Superior temporal gyrus (tissue), 1 donor: Measurements from ENCODE around the gene TBCE.
"Not testable (repeated sequence)": the region's sequence is repeated elsewhere in the genome, so short reads cannot be mapped to it uniquely, and the experiment has no call there.

Source experiments
- DNase-seq: peaks from one replicate; pipeline ENCODE4 v3.0.0-alpha.2; 2016; ENCODE audit errors: extremely low spot score

Gene TBCE

DNA sequence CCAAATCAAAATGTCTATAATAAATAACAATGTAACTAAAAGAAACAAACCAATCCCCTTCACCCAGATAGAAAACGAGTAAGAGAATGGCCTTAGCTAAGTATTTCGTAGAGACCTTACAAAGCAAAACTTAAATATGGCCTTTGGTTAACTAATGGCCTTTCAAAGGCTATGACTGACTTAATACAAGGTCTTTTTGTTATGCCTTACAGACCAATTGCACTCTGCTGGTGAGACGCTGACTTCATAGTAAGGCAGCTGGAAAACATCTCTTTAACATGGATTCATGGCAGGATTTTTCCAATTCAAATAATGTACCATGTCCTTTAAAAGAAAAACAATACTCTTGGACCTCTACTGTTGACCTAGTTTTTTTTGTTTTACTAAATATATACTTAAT lies 15.8 kb upstream of the TBCE start:
- DNase-seq = no peak

DNA sequence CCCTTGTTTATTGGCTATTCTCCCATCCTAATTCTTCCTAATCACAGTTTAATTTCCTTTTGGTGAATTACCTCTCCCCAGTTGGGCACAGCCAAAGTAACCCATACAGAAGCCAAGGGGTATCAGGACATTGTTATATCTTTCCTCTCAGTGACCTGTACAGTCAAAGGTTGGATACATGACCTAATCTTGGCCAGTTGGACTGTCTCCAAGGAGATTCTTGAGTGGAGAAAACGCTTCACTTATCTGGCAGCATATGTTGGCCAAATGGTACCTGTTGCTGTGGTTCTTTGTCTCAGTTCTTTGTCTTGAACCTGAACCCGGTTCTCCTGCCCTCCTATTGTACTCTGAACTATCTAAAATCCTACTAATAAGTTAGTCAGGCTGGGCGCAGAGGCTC lies 15.3 kb upstream of the TBCE start:
- no peak for DNase-seq

DNA sequence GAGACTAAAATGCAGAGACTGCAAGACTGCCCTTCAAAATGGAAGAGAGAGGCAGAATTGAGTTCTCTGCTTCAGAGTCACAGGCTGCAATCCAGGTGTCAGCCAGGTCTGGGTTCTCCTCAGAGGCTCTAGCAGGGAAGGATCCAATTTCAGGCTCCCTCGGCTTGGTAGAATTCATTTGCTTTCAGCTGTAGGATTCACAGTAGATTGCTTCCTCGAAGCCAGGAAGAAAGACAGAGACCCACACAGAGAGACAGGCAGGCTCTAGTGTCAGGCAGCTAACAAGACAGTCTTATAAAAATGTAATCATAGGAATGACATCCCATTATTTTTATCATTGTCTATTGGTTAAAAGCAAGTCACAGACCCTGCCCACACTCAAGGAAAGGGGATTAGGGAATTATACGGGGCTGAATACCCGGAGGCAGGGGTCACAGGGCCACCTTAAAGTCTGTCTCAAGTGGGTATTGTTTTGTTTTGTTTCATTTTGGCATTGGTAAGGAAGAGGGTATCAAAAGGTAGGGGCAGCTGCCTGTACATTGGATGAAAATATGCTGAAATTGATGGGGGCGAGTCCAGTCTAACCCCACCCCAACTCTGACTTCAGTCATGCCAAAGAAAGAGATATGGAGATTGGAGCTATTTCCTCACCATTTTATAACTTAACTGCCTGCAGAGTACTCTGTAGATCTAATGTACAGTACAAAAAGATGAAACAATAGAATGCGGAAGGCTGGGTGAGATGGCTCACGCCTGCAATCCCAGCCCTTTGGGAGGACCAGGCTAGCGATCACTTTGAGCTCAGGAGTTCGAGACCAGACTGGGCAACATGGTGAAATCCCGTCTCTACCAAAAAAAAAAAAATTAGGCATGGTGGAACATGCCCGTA lies 9.5 kb upstream of the TBCE start:
- DNase-seq = no peak

DNA sequence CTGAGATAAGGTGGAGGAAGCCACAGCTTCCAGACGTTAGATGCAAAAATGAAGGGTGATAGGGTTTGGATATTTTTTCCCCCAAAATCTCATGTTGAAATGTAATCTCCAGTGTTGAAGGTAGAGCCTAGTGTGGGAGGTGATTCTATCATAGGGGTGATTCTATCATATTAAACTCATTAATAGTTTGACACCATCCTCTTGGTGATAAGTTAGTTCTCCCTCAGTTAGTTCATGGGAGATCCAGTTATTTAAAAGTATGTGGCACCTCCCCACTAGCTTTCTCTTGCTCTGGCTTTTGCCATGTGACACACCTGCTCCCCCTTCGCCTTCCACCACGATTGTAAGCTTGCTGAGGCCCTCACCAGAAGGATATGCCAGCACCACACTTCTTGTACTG lies 8.3 kb upstream of the TBCE start:
- DNase-seq = no peak

DNA sequence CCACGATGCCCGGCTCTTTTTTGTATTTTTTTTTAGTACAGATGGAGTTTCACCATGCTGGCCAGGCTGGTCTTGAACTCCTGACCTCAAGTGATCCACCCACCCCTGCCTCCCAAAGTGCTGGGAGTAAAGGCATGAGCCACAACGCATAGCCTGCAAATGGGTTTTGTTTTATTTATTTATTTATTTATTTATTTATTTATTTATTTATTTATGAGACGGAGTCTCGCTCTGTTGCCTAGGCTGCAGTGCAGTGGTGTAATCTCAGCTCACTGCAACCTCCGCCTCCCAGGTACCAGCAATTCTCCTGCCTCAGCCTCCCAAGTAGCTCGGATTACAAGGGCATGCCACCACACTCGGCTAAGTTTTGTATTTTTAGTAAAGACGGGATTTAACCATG lies 3.0 kb upstream of the TBCE start:
- not testable (repeated sequence) for DNase-seq

DNA sequence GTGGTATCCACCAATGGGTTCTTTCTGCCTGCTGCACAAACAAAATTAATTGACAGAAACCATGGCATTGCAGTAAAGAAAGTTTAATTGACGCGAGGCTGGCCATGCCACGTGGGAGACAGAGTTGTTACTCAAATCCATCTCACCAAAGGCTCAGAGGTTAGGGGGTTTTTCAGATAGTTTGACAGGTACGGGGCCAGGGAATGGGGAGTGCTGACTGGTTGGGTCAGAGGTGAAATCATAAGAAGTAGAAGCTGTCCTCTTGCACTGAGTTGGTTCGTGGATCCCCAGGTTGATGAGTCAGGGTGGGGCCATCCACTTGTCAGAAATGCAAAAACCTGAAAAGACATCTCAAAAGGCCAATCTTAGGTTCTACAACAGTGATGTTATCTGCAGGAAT lies 941 bp upstream of the TBCE start:
- no peak for DNase-seq

DNA sequence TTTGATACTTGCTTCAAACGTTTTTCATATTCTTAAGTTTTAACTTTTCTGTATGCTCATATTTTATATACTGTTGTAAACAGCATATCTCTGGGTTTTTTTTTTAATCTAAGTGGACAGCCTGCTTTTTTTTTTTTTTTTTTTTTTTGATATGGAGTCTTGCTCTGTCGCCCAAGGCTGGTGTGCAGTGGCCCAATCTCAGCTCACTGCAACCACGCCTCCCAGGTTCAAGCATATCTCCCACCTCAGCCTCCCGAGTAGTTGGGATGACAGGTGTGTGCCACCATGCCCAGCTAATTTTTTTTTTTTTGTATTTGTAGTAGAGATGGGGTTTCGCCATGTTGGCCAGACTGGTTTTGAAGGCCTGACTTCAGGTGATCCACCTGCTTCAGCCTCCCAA lies 1.2 kb downstream of the TBCE start:
- DNase-seq = no peak

DNA sequence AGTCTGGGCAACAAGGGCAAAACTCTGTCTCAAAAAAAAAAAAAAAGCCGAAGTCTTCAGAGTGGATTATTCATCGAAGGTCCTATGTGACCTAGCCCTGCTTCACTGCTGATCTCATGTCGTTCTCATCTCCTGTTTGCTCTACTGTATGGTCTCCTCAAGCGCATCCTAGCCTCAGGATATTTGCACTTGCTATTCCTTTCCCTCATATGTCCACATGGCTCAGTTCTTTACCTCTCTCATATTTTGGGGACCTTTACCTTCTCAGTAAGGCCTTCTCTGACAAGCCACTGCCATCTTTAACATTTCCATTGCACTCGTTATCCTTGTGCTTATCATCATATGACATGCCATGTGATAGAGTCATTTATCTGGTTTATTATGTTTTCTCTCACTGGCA lies 2.6 kb downstream of the TBCE start:
- DNase-seq = no peak

DNA sequence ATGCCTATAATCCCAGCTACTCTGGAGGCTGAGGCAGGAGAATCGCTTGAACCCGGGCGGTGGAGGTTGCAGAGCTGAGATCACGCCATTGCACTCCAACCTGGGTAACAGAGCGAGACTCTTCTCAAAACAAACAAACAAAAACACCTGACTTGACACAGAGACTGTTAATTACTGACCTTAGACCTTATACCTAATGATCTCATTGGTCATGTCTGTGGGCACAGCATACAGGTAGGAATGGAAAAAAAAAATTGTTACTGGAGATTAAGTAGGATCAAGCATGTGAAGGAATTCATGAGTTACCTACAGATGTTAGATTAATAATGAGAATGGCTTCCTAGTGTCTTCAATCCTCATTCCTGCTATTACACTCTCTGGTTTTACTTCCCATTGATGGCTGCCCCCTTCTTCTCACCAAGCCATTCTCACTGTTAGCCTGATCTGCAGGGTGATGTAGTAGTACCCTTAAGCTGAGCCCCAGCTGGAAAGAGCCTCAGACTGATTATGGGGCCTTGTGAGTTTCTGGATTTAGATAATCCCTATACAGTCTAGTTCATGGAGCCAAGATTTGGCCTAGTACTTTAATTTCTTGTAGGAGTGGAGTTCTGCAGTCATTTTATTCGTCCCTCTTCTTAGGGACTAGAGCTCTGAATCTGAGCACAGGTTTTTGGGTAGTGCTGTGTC lies 8.8 kb downstream of the TBCE start:
- DNase-seq = no peak

DNA sequence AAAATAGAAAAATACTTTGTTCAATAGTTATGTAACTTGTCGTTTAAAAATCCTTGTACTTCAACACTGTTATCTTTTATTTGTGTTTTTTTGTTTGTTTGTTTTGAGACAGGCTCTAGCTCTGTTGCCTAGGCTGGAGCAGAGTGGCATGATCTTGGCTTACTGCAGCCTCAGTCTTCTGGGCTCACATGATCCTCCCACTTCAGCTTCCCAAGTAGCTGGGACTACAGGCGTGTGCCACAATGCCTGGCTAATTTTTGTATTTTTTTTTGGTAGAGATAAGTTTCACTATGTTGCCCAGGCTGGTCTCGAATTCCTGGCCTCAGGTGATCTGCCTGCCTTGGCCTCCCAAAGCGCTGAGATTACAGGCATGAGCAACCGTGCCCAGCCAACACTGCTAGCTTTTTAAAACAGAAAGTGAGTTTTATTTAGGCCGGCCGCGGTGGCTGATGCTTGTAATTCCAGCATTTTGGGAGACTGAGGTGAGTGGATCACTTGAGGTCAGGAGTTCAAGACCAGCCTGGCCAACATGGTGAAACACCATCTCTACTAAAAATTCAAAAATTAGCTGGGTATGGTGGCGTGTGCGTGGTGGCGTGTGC lies 11.0 kb downstream of the TBCE start:
- DNase-seq = not testable (repeated sequence)

DNA sequence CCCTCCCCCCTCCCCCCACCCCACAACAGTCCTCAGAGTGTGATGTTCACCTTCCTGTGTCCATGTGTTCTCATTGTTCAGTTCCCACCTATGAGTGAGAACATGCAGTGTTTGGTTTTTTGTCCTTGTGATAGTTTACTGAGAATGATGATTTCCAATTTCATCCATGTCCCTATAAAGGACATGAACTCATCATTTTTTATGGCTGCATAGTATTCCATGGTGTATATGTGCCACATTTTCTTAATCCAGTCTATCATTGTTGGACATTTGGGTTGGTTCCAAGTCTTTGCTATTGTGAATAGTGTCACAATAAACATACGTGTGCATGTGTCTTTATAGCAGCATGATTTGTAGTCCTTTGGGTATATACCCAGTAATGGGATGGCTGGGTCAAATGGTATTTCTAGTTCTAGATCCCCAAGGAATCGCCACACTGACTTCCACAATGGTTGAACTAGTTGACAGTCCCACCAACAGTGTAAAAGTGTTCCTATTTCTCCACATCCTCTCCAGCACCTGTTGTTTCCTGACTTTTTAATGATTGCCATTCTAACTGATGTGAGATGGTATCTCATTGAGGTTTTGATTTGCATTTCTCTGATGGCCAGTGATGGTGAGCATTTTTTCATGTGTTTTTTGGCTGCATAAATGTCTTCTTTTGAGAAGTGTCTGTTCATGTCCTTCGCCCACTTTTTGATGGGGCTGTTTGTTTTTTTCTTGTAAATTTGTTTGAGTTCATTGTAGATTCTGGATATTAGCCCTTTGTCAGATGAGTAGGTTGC lies 14.9 kb downstream of the TBCE start:
- not testable (repeated sequence) for DNase-seq

DNA sequence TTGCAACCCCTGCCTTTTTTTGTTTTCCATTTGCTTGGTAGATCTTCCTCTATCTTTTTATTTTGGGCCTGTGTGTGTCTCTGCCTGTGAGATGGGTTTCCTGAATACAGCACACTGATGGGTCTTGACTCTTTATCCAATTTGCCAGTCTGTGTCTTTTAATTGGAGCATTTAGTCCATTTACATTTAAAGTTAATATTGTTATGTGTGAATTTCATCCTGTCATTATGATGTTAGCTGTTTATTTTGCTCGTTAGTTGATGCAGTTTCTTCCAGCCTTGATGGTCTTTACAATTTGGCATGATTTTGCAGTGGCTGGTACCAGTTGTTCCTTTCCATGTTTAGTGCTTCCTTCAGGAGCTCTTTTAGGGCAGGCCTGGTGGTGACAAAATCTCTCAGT lies 18.4 kb downstream of the TBCE start:
- DNase-seq = not testable (repeated sequence)

DNA sequence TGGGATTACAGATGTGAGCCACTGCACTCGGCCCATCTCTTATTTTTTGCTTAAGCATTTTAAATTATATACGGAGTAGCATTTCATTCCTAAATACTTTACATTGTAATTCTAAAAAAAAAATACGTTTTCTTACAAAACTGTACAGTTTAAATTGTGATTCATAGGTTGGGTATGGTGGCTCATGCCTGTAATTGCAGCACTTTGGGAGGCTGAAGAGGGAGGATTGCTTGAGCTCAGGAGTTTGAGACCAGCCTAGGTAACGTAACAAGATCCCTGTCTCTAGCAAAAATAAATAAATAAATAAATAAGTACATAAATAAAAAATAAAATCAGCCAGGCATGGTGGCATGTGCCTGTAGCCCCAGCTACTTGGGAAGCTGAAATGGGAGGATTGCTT lies 24.6 kb downstream of the TBCE start:
- DNase-seq = no peak

DNA sequence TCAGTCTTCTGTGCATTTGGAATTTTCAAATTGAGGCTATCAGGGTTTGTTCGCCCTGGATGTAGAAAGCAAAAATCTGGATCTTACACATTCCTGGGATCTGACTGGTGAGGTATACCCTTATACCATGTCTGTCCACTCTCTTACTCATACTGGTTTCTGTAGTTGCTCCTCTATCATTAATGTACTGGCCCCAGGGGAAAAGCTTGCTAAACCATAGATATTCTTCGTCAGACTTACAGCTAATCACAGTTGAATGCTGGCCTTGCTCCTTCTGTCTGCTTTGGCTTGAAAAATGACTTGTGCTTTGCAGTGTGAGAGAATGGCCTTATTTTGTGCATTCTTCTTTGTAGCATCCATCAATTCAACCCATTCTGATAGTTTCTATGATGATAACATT lies 30.5 kb downstream of the TBCE start:
- no peak for DNase-seq

DNA sequence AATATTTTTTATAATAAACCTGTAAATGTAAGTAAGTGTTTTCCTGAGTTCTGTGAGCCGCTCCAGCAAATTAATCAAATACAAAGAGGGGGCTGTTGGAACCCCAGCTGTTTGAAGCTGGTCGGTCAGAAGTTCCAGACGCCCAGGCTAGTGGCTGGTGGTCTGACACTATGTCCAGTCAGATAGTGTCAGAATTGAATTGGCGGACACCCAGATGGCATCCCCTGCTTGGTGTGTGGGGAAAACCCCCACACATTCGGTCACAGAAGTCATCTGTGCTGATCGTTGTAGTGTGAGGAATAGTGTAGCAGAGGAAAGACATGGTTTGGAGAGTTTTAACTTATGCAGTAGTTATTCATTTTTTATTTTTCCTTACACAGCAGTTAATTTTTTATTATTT lies 32.4 kb downstream of the TBCE start:
- no peak for DNase-seq

DNA sequence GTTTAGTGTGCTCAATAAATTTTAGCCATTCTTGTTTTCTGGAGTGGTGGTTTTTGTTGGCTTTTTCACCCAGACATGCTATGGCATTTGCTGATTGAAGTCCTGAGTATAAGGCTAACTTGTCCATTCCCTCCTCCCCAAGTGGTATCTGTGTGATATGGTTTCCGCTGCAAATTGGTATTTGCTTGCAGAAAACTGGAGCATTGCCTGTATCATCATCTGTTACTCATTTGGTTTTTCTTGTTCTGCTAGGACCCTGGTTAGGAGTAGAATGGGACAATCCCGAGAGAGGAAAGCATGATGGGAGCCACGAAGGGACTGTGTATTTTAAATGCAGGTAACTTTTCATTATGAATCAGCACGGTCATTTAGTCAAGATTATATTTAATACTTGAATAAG lies 34.0 kb downstream of the TBCE start:
- DNase-seq = no peak

DNA sequence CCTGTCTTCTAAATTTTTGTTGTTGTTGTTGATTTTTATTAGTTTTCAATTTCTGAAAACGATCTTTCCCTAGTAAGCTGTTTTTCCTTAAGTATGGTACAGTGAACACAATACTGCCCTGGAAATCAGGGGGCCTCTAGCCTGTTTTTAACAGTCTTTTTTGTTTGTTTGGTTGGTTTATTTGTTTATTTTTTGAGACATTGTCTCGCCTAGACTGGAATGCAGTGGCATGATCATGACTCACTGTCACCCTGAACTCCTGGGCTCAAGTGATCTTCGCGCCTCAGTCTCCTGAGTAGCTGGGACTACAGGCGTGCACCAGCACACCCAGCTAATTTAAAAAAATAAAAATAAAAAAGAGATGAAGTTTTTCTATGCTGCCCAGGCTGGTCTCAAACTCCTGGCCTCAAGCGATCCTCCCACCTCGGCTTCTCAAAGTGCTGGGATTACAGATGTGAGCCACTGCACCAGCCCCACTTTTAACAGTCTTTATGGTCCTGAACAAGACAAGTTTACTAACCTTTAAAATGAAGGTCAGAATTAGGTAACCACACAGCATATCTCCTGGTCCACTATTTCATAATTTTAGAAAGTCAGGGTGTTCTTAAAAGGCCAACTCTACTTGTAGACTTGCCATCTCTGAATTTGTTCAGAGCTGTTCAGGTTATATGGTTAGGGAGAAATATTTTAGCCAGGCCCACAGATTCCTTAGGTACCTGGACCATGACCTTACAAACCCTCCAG lies 35.4 kb downstream of the TBCE start:
- no peak for DNase-seq

DNA sequence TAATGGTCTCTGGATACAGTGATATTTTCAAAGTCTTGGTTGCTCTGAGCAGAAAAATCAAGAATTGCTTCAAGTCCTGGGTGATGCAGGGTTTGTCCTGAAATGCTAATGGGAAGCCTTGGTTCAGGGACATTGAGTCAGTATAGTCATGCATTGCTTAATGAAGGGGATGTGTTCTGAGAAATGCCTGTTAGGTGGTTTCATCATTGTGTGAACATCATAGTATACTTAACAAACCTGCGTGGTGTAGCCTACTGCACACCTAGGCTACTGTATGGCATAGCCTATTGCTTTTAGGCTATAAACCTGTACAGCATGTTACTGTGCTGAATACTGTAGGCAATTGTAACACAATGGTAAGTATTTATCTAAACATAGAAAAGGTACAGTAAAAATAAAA lies 36.4 kb downstream of the TBCE start:
- DNase-seq = no peak

DNA sequence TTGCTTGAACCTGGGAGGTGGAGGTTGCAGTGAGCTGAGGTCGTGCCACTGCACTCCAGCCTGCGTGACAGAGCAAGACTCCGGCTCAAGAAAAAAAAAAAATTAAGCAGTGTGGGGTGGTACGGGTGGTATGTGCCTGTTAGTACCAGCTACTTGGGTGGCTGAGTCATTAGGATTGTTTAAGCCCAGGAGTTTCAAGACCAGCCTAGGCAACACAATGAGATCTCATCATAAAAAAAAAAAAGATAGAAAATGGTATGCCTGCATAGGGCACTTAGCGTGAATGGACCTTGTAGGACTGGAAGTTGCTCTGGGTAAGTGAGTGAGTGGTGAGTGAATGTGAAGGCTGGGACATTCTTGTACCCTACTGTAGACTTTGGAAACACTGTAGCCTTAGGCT lies 37.0 kb downstream of the TBCE start:
- no peak for DNase-seq

DNA sequence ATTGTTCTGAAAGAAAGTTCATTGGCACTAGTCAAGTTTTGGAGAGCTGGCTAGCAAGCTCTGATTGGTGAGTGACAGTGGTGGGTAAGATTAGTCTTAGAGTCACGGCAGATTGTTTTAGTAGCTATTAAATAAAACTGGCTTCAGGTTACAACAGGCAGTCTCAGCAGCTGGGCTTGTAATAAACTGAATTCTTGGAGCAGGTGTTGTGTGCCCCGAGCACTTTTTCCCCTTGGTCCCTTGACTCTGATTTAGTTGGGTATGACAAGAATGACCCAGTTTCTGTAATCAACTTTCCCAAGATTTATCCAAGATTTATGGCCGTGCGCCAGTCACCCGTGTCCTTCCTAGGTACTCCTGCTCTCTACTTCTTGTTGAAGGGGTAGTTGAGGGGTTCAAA lies 40.2 kb downstream of the TBCE start:
- no peak for DNase-seq

DNA sequence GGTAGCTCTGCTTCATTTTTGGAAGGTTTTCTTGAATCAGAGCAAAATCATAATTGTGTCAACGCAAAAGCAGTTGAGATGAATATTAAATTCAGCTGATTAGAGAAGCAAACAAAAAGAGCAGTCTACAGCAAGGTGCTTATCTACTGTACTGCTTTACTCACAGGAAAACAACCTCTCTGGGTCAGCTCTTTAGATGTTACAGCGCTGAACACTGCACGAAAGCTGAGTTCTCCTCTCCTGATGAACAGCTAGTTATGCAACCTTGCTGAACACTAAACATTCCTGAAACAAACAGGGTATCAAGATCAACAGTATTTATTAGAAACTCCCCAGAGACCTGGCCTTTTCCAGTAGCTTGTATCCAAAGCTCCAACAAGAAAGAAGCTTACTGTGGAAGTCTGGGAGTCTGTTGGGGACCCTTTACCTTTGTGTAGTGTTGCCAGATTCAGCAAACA lies 41.3 kb downstream of the TBCE start:
- DNase-seq = peak; percentile 25
